ENCODE measurements around the gene ADGRB3.
"Not testable (repeated sequence)": the region's sequence is repeated elsewhere in the genome, so short reads cannot be mapped to it uniquely, and the experiment has no call there.

Gene ADGRB3

GRCh38 chr6:68650142-68650541, 15.1 kb downstream of the ADGRB3 start:
- DNase-seq, result no peak

- DNase-seq, result peak; percentile 37 to 42
These were observed 16.2 kb downstream of the ADGRB3 start for GRCh38 chr6:68651011-68651985.

GRCh38 chr6:68652117-68652536, 17.0 kb downstream of the ADGRB3 start:
- DNase-seq, result no peak

- DNase-seq, result no peak
These were observed 18.1 kb downstream of the ADGRB3 start for GRCh38 chr6:68653074-68653705.

- DNase-seq, result no peak
These were observed 18.6 kb downstream of the ADGRB3 start for GRCh38 chr6:68653706-68654089.

GRCh38 chr6:68654134-68654533, 19.1 kb downstream of the ADGRB3 start:
- no peak for DNase-seq

GRCh38 chr6:68655028-68655427, 19.9 kb downstream of the ADGRB3 start:
- DNase-seq, result no peak

- no peak for DNase-seq
These were observed 22.5 kb downstream of the ADGRB3 start for GRCh38 chr6:68657374-68658139.

- DNase-seq, result no peak
These were observed 23.3 kb downstream of the ADGRB3 start for GRCh38 chr6:68658338-68658737.

- DNase-seq, result no peak
These were observed 38.2 kb downstream of the ADGRB3 start for GRCh38 chr6:68673255-68673654.

GRCh38 chr6:68675548-68675947, 40.5 kb downstream of the ADGRB3 start:
- no peak for DNase-seq

GRCh38 chr6:68676094-68676493, 41.0 kb downstream of the ADGRB3 start:
- DNase-seq, result not testable (repeated sequence)

- no peak for DNase-seq
These were observed 42.0 kb downstream of the ADGRB3 start for GRCh38 chr6:68677058-68677457.

GRCh38 chr6:68679399-68679798, 44.3 kb downstream of the ADGRB3 start:
- no peak for DNase-seq

- no peak for DNase-seq
These were observed 45.2 kb downstream of the ADGRB3 start for GRCh38 chr6:68680264-68680663.

GRCh38 chr6:68689910-68690309, 54.8 kb downstream of the ADGRB3 start:
- DNase-seq, result no peak

GRCh38 chr6:68691120-68691519, 56.0 kb downstream of the ADGRB3 start:
- no peak for DNase-seq

- no peak for DNase-seq
These were observed 58.2 kb downstream of the ADGRB3 start for GRCh38 chr6:68693271-68693670.

GRCh38 chr6:68695403-68695802, 60.3 kb downstream of the ADGRB3 start:
- no peak for DNase-seq

GRCh38 chr6:68695838-68696237, 60.8 kb downstream of the ADGRB3 start:
- no peak for DNase-seq

- DNase-seq, result no peak
These were observed 62.3 kb downstream of the ADGRB3 start for GRCh38 chr6:68697394-68697793.

- no peak for DNase-seq
These were observed 66.1 kb downstream of the ADGRB3 start for GRCh38 chr6:68701159-68701558.

- DNase-seq, result no peak
These were observed 69.4 kb downstream of the ADGRB3 start for GRCh38 chr6:68704485-68704884.
